GM18498 (cell line): ENCODE data around the gene ACTN4.
"Not testable (repeated sequence)": the region's sequence is repeated elsewhere in the genome, so short reads cannot be mapped to it uniquely, and the experiment has no call there.

Source experiments
- ATAC-seq: cut with Tn5 transposase; IDR thresholded peaks from one replicate; pipeline ENCODE4 v1.9.1; 2021; ENCODE audit warnings: mild to moderate bottlenecking, moderate library complexity; ENCODE audit not compliant: unreplicated experiment

The ACTN4 gene

DNA sequence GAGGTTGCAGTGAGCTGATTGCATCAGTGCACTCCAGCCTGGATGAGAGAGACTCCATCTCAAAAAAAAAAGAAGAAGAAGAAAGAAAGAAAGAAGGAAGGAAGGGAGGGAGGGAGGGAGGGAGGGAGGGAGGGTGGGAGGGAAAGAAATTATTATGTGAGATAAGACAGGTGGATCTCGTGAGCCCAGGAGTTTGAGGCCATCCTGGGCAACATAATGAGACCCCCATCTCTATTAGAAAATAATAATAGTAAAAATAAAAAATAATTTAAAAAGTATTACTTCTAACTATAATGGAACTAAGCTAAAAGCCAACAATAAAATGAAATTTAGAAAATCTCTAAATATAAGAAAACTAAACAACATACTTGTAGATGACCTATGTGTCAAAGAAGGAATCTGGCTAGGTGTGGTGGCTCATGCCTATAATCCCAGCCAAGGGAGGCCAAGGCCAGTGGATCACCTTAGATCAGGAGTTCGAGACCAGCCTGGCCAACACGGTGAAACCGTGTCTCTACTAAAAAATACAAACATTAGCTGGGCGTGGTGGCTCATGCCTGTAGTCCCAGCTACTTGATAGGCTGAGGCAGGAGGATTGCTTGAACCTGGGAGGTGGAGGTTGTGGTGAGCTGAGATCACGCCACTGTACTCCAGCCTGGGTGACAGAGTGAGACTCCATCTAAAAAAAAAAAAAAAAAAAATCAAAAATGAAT, 113.5 kb downstream of the ACTN4 start:
- ATAC-seq = not testable (repeated sequence)

DNA sequence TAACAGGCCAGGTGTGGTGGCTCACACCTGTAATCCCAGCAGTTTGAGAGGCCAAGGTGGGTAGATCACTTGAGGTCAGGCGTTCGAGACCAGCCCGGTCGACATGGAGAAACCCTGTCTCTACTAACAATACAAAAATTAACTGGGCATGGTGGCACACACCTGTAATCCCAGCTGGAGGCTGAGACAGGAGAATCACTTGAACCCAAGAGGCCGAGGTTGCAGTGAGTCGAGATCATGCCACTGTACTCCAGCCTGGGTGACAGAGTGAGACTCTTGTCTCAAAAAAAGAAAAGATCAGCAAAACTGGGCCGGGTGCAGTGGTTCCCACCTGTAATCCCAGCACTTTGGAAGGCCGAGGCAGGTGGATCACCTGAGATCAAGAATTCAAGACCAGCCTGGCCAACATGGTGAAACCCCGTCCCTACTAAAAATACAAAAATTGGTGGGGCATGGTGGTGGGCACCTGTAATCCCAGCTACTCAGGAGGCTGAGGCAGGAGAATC, 114.5 kb downstream of the ACTN4 start:
- ATAC-seq = not testable (repeated sequence)

DNA sequence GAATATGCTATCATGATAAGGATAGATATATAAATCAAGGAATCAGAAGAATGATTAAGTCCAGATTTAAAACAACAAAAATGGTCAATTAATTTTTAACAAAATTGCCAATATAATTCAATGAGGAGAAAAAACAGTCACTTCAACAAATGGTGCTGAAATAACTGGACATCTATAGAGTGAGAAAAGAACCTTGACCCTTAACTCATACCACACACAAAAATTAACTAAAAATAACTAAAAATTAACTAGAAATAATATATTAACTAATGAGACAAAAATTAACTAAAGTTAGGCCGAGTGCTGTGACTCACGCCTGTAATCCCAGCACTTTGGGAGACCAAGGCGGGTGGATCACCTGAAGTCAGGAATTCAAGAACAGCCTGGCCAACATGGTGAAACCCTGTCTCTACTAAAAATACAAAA, 116.4 kb downstream of the ACTN4 start:
- no peak for ATAC-seq

DNA sequence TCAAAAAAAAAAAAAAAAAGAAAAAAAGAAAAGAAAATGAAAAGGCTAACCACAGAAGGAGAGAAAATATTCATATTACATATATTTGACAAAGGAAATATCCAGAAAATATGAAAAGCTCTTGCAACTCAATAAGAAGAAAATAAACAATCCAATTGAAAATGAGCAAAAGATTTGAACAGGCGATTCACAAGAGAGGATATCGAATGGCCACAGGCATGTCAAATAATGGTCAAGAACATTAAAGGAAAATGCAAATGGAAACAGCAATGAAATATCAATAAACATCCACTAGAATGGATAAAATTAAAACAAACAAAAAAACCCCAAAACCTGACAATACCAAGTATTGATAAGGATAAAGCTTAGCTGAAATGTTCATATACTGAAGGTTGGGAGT, 117.8 kb downstream of the ACTN4 start:
- ATAC-seq = no peak

DNA sequence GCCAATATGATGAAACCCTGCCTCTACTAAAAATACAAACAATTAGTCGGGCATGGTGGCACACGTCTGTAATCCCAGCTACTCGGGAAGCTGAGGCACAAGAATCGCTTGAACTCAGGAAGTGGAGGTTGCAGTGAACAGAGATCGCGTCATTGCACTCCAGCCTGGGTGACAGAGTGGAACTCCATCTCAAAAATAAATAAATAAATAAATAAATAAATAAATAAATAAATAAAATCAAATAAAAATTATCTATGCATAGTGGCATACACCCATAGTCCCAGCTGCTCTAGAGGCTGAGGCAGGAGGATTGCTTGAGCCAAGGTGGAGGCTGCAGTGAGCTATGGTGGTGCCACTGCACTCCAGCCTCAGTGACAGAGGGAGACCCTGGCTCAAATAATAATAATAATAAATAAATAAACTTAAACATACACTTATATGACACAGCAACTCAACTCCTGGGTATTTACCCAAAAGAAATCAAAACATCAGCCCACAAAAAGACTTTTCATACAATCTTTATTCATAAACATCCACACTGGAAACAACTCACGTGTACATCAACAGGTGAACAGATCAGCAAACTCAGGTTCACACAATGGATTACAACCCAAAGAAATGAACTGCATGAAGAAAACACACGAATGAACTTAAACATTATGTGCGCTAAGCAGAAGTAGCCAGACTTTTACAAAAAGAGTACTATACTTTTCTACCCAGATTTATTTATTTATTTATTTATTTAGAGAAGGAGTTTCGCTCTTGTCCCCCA, 119.0 kb downstream of the ACTN4 start:
- ATAC-seq = no peak

DNA sequence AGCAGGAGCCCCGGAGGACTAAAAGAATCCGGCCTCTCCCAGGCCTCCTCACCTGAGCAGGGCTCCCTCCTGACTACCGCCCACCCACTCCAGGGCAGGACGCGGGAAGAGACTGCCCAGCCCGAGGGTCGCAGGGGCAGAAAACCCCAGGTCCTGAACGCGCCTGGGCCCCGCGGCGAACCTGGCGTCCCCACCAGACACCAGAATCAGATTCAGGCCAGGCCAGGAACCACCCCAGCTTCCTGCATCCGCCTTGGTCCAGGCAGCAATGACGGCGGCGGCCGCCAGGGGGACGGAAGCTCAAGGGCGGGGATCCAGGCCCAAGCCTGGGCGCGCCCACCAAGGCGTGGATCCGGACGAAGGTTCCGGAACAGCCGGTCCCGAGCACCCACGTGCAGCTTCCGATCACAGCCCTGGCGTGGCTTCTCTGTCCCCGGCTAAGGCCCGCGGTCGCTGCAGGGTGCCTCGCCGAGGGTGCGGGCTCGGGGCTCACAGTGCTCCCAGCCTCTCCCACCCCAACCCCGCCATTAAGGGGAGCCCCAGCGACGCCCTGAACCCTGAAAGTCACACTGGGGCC, 122.3 kb downstream of the ACTN4 start:
- ATAC-seq = peak; percentile 78

DNA sequence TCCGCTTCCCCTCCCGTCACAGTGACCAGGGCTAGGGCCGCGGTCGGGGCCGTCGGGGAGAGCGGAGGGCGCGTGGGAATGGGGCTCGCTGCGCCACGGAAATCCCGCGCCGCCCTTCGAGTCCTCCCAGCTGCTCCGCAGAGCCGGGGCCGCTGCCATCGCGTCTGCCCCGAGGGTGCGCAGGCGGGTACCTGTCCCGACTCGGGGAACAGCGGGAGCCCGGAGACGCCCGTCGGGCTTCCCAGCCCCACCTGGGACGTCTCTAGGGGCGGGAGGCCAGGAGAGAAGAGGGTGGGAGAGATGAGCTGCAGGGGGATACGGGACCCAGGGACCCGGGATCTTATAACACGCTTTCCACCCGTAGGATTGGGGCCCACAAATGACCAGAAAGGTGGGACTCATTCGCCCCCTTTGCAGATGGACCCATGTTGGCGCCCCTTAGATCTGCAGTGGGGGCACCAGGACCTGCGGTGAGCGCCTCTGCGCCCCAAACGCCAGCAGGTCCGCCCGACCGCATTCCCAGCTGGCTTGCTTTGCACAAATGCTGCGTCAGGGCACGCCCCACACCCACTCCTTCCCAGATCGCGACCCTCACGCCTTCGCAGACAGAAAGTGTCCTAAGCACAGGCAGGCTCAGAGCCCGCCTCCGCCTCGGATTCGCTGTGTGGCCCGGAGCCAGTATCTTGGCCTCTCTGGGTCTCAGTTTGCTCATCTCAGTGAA, 122.9 kb downstream of the ACTN4 start:
- ATAC-seq = not testable (repeated sequence)

DNA sequence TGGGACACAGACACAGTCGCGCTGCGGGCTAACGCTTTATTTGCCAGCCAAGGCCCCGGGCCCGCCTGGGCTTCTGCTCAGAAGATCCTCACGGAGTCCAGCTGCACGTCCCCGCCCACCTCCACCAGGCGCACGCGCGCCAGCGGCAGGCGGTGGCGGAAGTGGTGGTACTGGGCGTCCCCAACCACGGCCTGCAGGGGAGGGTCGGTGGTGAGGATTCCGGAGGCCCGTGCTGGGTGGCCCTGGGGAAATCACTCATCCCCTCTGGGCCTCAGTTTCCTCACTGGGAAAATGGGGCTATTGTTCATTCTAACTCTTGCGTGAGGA, 123.5 kb downstream of the ACTN4 start:
- peak; percentile 55 for ATAC-seq

DNA sequence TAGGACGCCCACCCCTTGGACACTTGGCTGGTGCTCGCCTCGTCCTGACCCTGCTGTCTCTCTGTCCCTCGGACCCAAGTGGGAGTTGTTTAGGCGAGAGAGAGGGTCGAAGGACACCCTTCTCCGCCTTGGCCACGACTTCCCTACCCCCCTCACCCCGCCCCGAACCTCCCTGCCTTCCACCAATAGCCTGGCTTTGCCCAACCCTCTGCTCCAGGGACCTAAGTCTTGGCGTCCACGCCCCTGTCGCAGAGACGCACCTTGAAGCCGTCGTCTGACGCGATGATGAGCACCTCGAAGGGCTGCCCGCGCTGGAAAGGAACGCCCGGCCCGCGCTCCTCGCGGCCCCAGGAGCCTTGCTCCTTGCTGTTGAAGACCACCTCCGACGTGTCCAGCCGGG, 124.1 kb downstream of the ACTN4 start:
- not testable (repeated sequence) for ATAC-seq

DNA sequence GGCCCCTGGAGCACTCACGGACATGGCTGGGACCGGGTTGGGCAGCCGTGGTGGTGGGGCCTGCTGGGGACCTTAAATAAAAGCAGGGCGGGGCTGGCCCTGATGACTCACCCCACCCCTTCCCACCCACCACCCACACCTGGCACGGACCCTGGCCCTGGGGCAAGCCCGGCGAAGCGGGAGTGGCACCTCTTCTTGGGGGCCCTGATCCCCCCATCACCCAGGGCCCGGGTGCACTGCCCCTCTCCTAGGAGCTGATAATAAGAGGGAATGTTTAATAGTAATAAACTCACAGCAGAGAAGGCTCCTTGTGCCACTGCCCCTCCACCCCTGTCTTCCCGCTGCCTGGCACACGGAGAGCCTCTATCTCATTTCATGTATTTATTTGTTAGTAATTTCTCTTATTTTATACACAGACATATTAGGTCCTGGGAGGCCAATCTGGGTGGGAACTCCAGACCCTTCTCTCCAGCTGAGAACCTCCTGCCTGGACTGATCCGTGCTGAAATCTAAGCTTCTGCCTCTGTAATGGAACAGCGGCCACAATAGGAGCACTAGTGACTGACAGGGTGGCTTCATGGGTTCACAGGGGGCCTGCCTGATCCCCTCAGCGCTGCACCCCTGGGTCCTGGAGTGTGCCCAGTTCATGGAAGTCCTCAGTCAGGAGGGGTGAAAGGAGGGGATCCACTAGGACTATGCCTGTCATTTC, 126.2 kb downstream of the ACTN4 start, which contains the start of gene LGALS7:
Gene LGALS7 (minus strand): TSS at position 49 of the 709 bp plus-strand sequence. CDS start 25 bp downstream, at position 24.
- no peak for ATAC-seq

DNA sequence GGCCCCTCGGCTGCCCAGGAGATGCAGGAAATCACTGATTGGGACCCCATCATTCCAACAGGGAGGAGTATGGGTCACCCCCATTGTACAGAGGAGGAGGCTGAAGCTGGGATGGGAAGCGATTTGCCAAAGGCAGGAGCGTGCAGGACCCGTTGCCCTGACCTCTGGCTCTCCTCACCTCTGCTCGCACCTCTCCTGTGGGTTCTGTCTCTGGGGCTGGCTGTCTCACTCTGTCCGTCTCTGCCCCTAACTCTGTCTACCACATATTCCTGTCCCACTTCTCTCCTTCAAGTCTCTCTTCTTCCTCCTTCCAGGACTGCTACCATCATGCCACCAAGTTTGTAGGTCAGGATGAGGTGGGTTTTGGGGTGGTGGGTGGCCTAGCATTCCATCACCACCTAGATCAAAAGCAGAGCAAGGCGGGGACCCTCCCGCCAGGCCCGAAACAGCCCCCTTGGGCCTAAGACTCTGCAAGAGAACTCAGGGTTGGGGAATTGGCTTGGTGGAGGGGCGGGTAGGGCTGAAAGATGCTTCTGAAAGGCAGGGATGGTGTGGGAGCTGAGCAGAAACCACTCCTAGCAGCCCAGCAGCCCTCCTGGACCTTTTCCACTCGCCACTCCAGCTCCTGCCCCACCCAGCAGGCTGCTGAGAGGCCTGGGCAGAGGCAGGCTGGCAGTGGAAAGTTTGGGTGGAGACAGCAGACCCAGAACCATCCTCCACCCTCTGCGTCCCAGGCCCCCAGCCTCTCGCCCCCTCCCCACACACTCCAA, 126.9 kb downstream of the ACTN4 start:
- ATAC-seq = no peak

DNA sequence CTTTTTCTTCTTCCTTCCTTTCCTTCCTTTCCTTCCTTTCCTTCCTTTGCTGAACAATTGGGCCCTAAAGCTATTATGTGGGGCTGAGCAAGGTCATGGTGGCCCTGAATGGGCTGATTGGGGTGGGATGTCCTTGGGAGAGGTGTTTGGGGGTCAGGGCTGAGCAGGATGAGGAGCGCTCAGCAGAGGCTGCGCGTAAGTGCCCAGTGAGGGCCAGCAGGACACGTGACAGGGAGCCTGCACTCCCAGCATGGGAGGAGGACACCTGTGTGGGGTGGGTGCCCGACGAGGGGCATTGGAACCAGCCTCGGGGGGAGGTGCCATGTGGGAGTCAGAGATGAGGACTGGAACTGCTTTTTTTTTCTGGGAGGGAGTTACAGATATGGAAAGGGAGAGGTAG, 131.3 kb downstream of the ACTN4 start:
- no peak for ATAC-seq

DNA sequence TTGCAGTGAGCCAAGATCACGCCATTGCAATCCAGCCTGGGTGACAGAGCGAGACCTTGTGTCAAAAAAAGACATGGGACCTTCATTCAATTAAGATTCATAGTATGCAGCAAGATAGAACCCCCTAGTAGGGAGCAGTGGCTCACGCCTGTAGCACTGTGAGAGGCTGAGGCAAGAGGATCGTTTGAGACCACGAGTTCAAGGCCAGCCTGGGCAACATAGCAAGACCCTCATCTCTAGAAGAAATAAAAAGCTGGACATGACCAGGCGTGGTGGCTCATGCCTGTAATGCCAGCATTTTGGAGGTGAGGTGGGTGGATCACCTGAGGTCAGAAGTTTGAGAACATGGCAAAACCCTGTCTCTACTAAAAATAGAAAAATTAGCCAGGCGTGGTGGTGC, 133.0 kb downstream of the ACTN4 start:
- ATAC-seq = no peak

DNA sequence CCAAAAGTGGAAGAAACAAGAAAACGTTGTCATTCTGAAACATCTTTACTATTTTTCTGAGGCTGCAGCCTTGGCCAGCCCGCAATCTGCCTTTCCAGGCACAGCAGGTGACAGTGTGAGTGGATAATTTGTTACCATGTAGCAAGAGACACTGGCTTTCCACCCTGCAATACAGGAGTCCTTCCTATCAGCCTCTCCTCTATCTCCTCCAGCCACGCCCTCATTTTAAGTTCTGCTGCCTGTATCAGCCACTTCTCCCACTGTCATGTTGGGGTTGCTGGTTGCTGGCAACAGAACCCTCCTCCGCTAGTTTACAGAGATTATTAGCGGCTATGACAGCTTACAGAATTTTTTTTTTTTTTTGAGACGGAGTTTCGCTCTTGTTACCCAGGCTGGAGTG, 133.6 kb downstream of the ACTN4 start:
- ATAC-seq = no peak
